PC-3 (cell line): ENCODE data around the gene CDC42BPB.

Source experiments
- CTCF ChIP-seq: fragments of 300-600 bp; sonication (generic); conservative IDR thresholded peaks from 2 replicates; pipeline ENCODE4 v1.5.1; 2017; ENCODE audit warnings: antibody characterized with exemption, low read depth, mild to moderate bottlenecking, low read length
- EZH2 ChIP-seq: fragments of 300-600 bp; sonication (generic); IDR thresholded peaks from one replicate; pipeline ENCODE4 v1.6.1; 2017; ENCODE audit warnings: antibody characterized with exemption, mild to moderate bottlenecking, low read length; ENCODE audit not compliant: unreplicated experiment
- EZH2phosphoT487 ChIP-seq: fragments of 300-600 bp; sonication (generic); IDR thresholded peaks from 2 replicates; pipeline ENCODE4 v1.6.1; 2018; ENCODE audit warnings: mild to moderate bottlenecking, antibody characterized with exemption, low read length, borderline replicate concordance

DNA sequence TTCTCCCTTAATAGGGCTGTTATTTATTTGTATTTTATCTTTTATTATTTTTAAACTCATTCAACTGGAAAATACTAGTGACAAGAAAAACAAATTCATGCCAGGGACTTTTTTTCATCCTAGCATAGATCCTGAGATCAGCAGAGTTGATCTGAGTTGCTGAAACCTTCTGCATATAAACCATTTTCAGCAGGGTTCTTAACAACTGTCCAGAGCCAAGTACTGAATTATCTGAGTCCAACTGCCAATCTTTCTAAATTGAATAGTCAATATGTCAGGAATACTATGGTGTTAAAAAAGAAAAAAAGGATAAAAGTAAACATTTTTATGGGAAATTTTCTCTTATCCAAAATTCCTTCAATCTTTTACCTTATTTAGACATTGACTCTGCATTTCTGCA lies 28.6 kb downstream of the CDC42BPB start:
- no peak for TF ChIP-seq EZH2phosphoT487
- TF ChIP-seq CTCF, result no peak
- TF ChIP-seq EZH2, result no peak
